WI38 (cell line): Measurements from ENCODE around the gene FUT3.
"Not testable (repeated sequence)": the region's sequence is repeated elsewhere in the genome, so short reads cannot be mapped to it uniquely, and the experiment has no call there.

Source experiments
- H3K4me3 ChIP-seq: 2 replicates; pipeline ENCODE4 v1.5.1; 2011; ENCODE audit warnings: low read depth, mild to moderate bottlenecking, control low read depth, low read length
- TF ChIP-seq, protein P1 (sequence below): IDR thresholded peaks from 2 replicates; pipeline ENCODE4 v1.5.1; 2012; ENCODE audit warnings: low read depth, mild to moderate bottlenecking, control low read depth, low read length

Gene FUT3

DNA sequence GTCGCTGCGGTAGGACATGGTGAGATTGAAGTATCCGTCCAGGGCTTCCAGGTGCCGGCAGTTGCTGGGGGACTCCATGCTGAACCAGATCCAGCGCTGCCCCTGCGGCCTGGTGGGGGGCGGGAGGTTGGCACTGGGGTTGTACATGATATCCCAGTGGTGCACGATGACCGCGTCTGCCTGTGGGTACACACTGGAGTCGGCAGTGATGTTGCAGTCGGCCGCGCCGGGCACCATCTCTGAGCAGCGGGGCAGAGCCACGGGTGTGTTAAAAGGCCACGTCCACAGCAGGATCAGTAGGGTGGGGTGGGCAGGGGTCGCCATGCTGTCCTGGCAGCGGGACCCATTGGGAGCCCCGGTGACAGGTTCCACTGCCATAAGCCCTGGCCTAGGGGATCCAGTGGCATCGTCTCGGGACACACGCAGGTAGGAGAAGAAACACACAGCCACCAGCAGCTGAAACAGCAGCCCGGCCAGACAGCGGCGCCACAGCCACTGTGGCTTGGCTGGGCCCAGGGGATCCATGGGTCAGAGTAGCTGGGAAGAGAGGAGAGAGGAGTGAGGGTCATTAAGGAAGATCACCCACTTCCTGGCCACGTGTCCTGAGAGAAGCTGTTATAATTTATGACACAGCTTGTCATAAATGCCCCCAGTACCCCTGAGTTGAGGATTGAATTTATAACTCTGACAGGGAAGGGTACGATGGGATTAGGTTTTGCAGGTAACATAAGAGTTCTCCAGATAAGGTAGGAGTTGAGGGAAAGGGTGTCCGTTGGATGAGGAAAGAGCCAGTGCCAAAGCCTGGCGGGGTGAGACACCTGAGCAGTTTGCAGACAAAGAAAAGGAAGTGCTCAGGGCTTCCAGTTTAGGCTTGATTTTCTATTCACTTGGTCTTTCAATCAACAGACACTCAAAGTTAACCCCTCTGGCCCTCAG is 16.2 kb upstream of the FUT3 start:
- TF ChIP-seq, protein P1, sequence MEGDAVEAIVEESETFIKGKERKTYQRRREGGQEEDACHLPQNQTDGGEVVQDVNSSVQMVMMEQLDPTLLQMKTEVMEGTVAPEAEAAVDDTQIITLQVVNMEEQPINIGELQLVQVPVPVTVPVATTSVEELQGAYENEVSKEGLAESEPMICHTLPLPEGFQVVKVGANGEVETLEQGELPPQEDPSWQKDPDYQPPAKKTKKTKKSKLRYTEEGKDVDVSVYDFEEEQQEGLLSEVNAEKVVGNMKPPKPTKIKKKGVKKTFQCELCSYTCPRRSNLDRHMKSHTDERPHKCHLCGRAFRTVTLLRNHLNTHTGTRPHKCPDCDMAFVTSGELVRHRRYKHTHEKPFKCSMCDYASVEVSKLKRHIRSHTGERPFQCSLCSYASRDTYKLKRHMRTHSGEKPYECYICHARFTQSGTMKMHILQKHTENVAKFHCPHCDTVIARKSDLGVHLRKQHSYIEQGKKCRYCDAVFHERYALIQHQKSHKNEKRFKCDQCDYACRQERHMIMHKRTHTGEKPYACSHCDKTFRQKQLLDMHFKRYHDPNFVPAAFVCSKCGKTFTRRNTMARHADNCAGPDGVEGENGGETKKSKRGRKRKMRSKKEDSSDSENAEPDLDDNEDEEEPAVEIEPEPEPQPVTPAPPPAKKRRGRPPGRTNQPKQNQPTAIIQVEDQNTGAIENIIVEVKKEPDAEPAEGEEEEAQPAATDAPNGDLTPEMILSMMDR, result no peak
- H3K4me3 ChIP-seq, result no peak overlapping the region

GRCh38 chr19:5865772-5866171 is 14.5 kb upstream of the FUT3 start:
- no peak overlapping the region for H3K4me3 ChIP-seq
- TF ChIP-seq, protein P1, result no peak

DNA sequence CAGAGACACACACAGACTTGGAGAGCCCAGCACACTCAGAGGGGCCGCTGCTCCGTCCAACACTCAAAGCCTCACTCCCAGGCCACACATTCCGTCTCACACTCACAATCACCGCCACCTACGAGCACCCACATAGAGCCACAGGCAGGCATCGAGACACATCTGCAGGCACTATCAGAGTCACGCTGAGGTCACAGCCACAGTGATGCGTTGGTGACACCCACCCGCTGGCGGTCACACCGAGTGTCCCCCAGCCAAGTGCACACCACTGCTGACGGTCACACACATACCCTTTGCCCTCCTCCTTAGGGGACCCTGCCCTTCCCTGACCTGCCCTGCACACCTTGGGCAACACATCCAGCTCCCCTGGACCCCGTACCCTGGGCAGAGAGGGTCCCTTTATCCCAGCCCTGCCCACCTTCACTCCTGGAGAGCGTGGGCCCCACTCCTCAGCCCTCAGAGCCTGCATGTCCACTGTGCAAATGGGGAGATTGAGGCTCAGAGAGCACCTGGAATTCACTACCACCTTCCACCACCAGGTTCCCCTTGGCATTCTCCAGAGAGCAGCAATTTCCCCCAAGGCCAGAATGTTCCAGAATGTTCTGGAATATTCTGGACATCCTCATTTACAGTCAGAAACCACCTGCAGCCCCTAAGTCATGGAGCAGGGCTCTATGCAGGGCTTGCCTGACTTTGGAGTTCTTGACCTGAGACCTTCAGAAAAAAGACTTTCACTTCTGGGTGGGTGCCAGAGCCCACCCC is 13.7 kb upstream of the FUT3 start:
- TF ChIP-seq, protein P1, result peak; percentile 14; the same call in 1 of the 2 replicates
- no peak overlapping the region for H3K4me3 ChIP-seq

DNA sequence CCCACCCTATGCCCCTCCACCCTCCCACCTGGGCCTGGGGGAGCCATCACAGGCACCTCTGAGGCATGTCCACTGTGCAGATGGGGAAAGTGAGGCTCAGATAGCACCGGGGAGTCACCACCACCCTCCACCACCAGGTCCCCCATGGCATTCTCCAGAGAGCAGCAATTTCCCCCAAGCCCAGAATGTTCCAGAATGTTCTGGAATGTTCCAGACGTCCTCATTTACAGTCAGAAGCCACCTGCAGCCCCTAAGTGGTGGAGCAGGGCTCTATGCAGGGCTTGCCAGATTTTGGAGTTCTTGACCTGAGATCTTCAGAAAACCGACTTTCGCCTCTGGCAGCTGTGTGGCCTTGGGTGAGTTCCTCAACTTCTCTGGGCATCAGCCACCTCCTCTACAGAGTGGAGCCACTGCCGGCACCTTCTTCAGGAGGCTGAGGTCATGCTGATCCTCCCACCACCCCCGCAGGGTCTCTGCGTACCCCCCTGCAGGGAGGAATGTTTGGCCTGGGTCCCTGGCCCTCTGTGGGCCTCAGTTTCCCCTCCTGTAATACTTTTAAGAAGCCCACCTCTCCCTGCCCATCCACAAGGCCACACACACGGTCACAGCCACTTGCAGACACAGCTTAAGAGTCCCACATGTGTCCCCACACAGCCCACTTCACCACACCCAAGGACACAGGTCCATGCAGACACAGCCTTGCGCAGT is 12.9 kb upstream of the FUT3 start:
- TF ChIP-seq, protein P1, result no peak
- H3K4me3 ChIP-seq, result no peak overlapping the region

DNA sequence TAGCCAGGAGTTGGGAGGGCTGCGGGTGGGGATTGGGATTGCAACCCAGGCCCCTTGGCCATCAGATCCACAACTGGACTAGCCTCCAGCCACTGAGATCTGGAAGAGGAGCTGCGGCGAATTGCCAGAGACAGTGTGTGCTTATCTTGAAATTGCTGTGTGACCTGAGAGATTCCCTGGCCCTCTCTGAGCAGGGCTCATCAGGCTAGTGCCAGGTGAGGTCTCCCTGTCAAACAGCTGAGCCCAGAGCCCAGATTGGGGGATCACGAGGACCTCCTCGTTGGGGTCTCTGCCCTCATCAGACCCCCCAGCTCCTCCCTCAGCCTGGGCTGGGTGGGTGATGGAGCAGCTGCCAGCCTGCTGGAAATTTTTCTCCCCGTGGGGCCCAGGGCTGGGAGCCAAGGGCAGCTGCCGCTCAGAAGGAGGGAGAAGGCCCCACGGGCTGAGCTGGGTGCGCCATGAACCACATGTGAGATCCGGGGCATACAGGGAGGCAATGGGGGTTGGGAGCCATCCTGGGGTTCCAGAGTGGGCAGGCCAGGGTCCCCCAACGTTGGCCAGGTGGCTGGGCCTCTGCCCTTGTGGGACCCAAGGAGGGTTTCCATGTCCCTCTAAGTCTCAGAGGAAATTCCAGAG is 11.9 kb upstream of the FUT3 start:
- H3K4me3 ChIP-seq, result no peak overlapping the region
- TF ChIP-seq, protein P1, result no peak

GRCh38 chr19:5857203-5858081 is 6.2 kb upstream of the FUT3 start:
- TF ChIP-seq, protein P1, result no peak
- H3K4me3 ChIP-seq, result no peak overlapping the region

- not testable (repeated sequence) for H3K4me3 ChIP-seq
Observed at GRCh38 chr19:5855151-5855550, 3.9 kb upstream of the FUT3 start.

DNA sequence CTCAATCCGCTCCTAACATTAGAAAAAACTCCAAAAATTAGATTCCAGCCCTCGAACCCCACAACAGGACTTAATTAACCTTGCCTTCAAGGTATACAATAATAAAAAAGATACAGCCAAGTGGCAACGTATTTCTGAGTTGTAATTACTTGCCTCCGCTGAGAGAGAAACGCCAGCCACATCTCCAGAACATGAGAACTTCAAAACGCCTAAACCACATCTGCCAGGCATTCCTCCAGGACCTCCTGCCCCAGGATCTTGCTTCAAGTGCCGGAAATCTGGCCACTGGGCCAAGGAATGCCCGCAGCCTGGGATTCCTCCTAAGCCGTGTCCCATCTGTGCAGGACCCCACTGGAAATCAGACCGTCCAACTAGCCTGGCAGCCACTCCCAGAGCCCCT is 2.9 kb upstream of the FUT3 start:
- H3K4me3 ChIP-seq, result not testable (repeated sequence)
